H1 (cell line): ENCODE measurements around the gene CLASP2. TPM values are rescaled to one million over a fixed set of nuclear protein-coding genes. Genes with fewer than 3 reads are reported as not detected.

Source experiments
- CTCF ChIA-PET: fragments of 300-600 bp; sonication (Branson Sonifier 250); formaldehyde crosslinking; loops from one replicate; lab custom pipeline; 2021; ENCODE audit not compliant: partially characterized antibody; lab: Charles Lee
- POLR2A ChIA-PET: fragments of 300-600 bp; sonication (Branson Sonifier 250); formaldehyde crosslinking; loops from one replicate; lab custom pipeline; 2021; ENCODE audit warnings: inconsistent platforms; ENCODE audit not compliant: partially characterized antibody; lab: Charles Lee
- DNase-seq, 2 experiments: peaks; one replicate each; pipeline versions ENCODE4 v3.0.0 to v3.0.0-alpha.2; 2010 to 2022; ENCODE audit warnings: low spot score in 2 of 2, low read depth in 1 of 2, mixed read lengths in 1 of 2
- FAIRE-seq: peaks from 2 replicates; lab custom pipeline; 2011; peaks lifted over from hg19 to GRCh38; lab: Jason Lieb, UNC
- H2AFZ ChIP-seq: 2 replicates; pipeline ENCODE4 v1.8.1; 2012; ENCODE audit warnings: low read length, inconsistent platforms
- H2AK5ac ChIP-seq: 2 replicates; pipeline ENCODE4 v1.6.1; 2013; ENCODE audit warnings: low read depth, low read length
- H2BK120ac ChIP-seq: replicated peaks from 2 replicates; pipeline ENCODE3; 2013; ENCODE audit warnings: low read depth, low read length, inconsistent platforms
- H2BK12ac ChIP-seq: 2 replicates; pipeline ENCODE4 v1.6.1; 2013; ENCODE audit warnings: low read depth, low read length
- H2BK15ac ChIP-seq: 2 replicates; pipeline ENCODE4 v1.6.1; 2013; ENCODE audit warnings: low read length
- H2BK20ac ChIP-seq: 2 replicates; pipeline ENCODE4 v1.6.1; 2013; ENCODE audit warnings: low read length
- H2BK5ac ChIP-seq: 2 replicates; pipeline ENCODE4 v1.6.1; 2013; ENCODE audit warnings: low read depth, low read length
- H3K14ac ChIP-seq: 2 replicates; pipeline ENCODE4 v1.6.1; 2013; ENCODE audit warnings: inconsistent platforms; ENCODE audit not compliant: insufficient read length
- H3K18ac ChIP-seq: 2 replicates; pipeline ENCODE4 v1.6.1; 2013; ENCODE audit warnings: low read length; ENCODE audit errors: extremely low read depth
- H3K23ac ChIP-seq: 2 replicates; pipeline ENCODE4 v1.6.1; 2013; ENCODE audit warnings: inconsistent platforms; ENCODE audit not compliant: insufficient read length
- H3K23me2 ChIP-seq: 2 replicates; pipeline ENCODE4 v1.6.1; 2013; ENCODE audit warnings: low read depth, low read length
- H3K27ac ChIP-seq: 2 replicates; pipeline ENCODE4 v1.6.1; 2011; ENCODE audit warnings: low read depth, low read length, inconsistent platforms
- H3K27me3 ChIP-seq, 4 experiments: replicated peaks in 1 of 4; 1 replicate in 1 of 4; 2 replicates in 3 of 4; pipeline versions ENCODE4 v1.6.1 to v1.8.1; 2011 to 2013; ENCODE audit warnings: low read length in 3 of 4, mild to moderate bottlenecking in 3 of 4, inconsistent platforms in 2 of 4, mixed read lengths in 2 of 4, moderate library complexity in 1 of 4; ENCODE audit not compliant: control insufficient read depth in 3 of 4, insufficient read depth in 3 of 4; ENCODE audit errors: extremely low read depth in 1 of 4
- H3K36me3 ChIP-seq, 4 experiments: 2 replicates each; pipeline versions ENCODE4 v1.6.1 to v1.8.1; 2011 to 2013; ENCODE audit warnings: mild to moderate bottlenecking in 4 of 4, low read length in 3 of 4, moderate library complexity in 2 of 4, control low read depth in 1 of 4, inconsistent platforms in 1 of 4; ENCODE audit not compliant: insufficient read depth in 4 of 4, control insufficient read depth in 2 of 4
- H3K4ac ChIP-seq: replicated peaks from 2 replicates; pipeline ENCODE3; 2013; ENCODE audit warnings: low read length, low read depth, mixed read lengths, inconsistent platforms; ENCODE audit not compliant: insufficient read length
- H3K4me1 ChIP-seq, 4 experiments: replicated peaks in 1 of 4; 1 replicate in 1 of 4; 2 replicates in 3 of 4; pipeline versions ENCODE4 v1.6.1 to v1.8.1; 2011 to 2013; ENCODE audit warnings: low read length in 3 of 4, inconsistent platforms in 2 of 4, mixed read lengths in 1 of 4; ENCODE audit not compliant: insufficient read depth in 4 of 4, control insufficient read depth in 3 of 4
- H3K4me2 ChIP-seq, 2 experiments: 2 replicates each; pipeline versions ENCODE4 v1.6.1 to v1.8.1; 2011 to 2013; ENCODE audit warnings: low read depth in 2 of 2, low read length in 2 of 2, control low read depth in 1 of 2, inconsistent platforms in 1 of 2, mild to moderate bottlenecking in 1 of 2; ENCODE audit not compliant: insufficient read depth in 1 of 2
- H3K4me3 ChIP-seq, 4 experiments: fragments of 200-600, 300-600 bp in 1 of 4; sonication (generic), shearing (Covaris generic), sonication (Bioruptor Twin) in 1 of 4; 2 replicates each; pipeline versions ENCODE4 v1.5.1 to v1.8.1; 2011 to 2016; ENCODE audit warnings: low read length in 4 of 4, low read depth in 3 of 4, control low read depth in 2 of 4, inconsistent platforms in 2 of 4, mild to moderate bottlenecking in 2 of 4, mixed read lengths in 1 of 4, moderate library complexity in 1 of 4; ENCODE audit not compliant: insufficient read depth in 2 of 4; ENCODE audit errors: extremely low read depth in 1 of 4
- H3K56ac ChIP-seq: replicated peaks from 2 replicates; pipeline ENCODE3; 2013; ENCODE audit warnings: low read depth, mild to moderate bottlenecking, mixed read lengths, low read length, inconsistent platforms; ENCODE audit not compliant: insufficient read length
- H3K79me1 ChIP-seq: 2 replicates; pipeline ENCODE4 v1.6.1; 2013; ENCODE audit warnings: low read depth, low read length, control low read depth
- H3K79me2 ChIP-seq, 2 experiments: 2 replicates each; pipeline versions ENCODE4 v1.6.1 to v1.8.1; 2012 to 2013; ENCODE audit warnings: low read length in 2 of 2, mild to moderate bottlenecking in 2 of 2, inconsistent platforms in 1 of 2; ENCODE audit not compliant: insufficient read depth in 2 of 2, control insufficient read depth in 1 of 2
- H3K9ac ChIP-seq, 4 experiments: replicated peaks in 1 of 4; 1 replicate in 1 of 4; 2 replicates in 3 of 4; pipeline versions ENCODE4 v1.6.1 to v1.8.1; 2011 to 2013; ENCODE audit warnings: low read depth in 3 of 4, low read length in 3 of 4, control low read depth in 2 of 4, mild to moderate bottlenecking in 2 of 4, moderate library complexity in 2 of 4, inconsistent platforms in 1 of 4; ENCODE audit errors: extremely low read depth in 1 of 4
- H3K9me3 ChIP-seq, 2 experiments: 2 replicates each; pipeline versions ENCODE4 v1.6.1 to v1.8.1; 2012 to 2013; ENCODE audit warnings: mild to moderate bottlenecking in 2 of 2, moderate library complexity in 2 of 2, control low read depth in 1 of 2, inconsistent platforms in 1 of 2, low read depth in 1 of 2, low read length in 1 of 2, mixed read lengths in 1 of 2; ENCODE audit not compliant: insufficient read depth in 2 of 2
- H4K20me1 ChIP-seq, 2 experiments: replicated peaks in 1 of 2; 2 replicates each; pipeline versions ENCODE3 to v1.8.1; 2011 to 2013; ENCODE audit warnings: inconsistent platforms in 2 of 2, low read length in 2 of 2, mild to moderate bottlenecking in 1 of 2; ENCODE audit not compliant: insufficient read depth in 2 of 2, control insufficient read depth in 1 of 2
- H4K5ac ChIP-seq: 2 replicates; pipeline ENCODE4 v1.6.1; 2013; ENCODE audit warnings: low read length, low read depth, mixed read lengths, inconsistent platforms; ENCODE audit not compliant: insufficient read length
- H4K8ac ChIP-seq: 2 replicates; pipeline ENCODE4 v1.8.0; 2013; ENCODE audit warnings: mild to moderate bottlenecking, moderate library complexity, low read length, inconsistent platforms; ENCODE audit not compliant: insufficient read depth; ENCODE audit errors: extremely low read depth
- H4K91ac ChIP-seq: replicated peaks from 2 replicates; pipeline ENCODE3; 2013; ENCODE audit warnings: low read length, mixed read lengths, inconsistent platforms; ENCODE audit not compliant: insufficient read length
- BRCA1 ChIP-seq: IDR thresholded peaks from 2 replicates; pipeline ENCODE4 v1.6.1; 2012; ENCODE audit warnings: low read depth, low read length, improper control_type of control experiment
- CHD1 ChIP-seq: IDR thresholded peaks from 2 replicates; pipeline ENCODE4 v1.6.1; 2012; ENCODE audit warnings: low read depth, low read length, improper control_type of control experiment
- CTCF ChIP-seq, 3 experiments: IDR thresholded peaks; 1 replicate in 2 of 3; 2 replicates in 1 of 3; pipeline versions ENCODE4 v1.5.1 to v1.6.1; 2011; ENCODE audit warnings: low read length in 3 of 3, mild to moderate bottlenecking in 3 of 3, inconsistent platforms in 2 of 3, low read depth in 1 of 3, moderate library complexity in 1 of 3; ENCODE audit not compliant: insufficient read depth in 1 of 3; ENCODE audit errors: control extremely low read depth in 1 of 3
- EGR1 ChIP-seq: IDR thresholded peaks from 2 replicates; pipeline ENCODE4 v1.6.1; 2011; ENCODE audit warnings: low read depth, low read length, borderline replicate concordance
- EP300 ChIP-seq, 2 experiments: IDR thresholded peaks; 1 replicate in 1 of 2; 2 replicates in 1 of 2; pipeline ENCODE4 v1.6.1; 2011 to 2012; ENCODE audit warnings: low read depth in 2 of 2, low read length in 2 of 2, mild to moderate bottlenecking in 2 of 2, borderline replicate concordance in 1 of 2, inconsistent platforms in 1 of 2, moderate library complexity in 1 of 2
- EZH2 ChIP-seq: fragments of 200-600 bp; sonication (generic); IDR thresholded peaks from 2 replicates; pipeline ENCODE4 v1.7.1; 2012; ENCODE audit warnings: low read depth, mild to moderate bottlenecking, moderate library complexity, low read length, inconsistent platforms; ENCODE audit not compliant: severe bottlenecking
- POLR2AphosphoS5 ChIP-seq: IDR thresholded peaks from 2 replicates; pipeline ENCODE4 v1.6.1; 2011; ENCODE audit warnings: low read depth, low read length
- SIRT6 ChIP-seq: IDR thresholded peaks from one replicate; pipeline ENCODE4 v1.7.1; 2012; ENCODE audit warnings: low read length, inconsistent platforms
- YY1 ChIP-seq: IDR thresholded peaks from 2 replicates; pipeline ENCODE4 v1.6.1; 2011; ENCODE audit warnings: low read depth, mild to moderate bottlenecking, low read length
- WGBS, 2 experiments: shearing (Covaris generic) in 1 of 2; methylation state at CpG; one replicate each; pipeline versions ENCODE4 v1.1.6 to v1.1.7; 2013 to 2015; ENCODE audit warnings: low lambda C conversion rate in 2 of 2, mixed read lengths in 2 of 2, inconsistent platforms in 1 of 2, low coverage in 1 of 2, missing lambda C conversion rate in 1 of 2; ENCODE audit not compliant: insufficient replicate concordance in 2 of 2, insufficient coverage in 1 of 2, insufficient read length in 1 of 2; ENCODE audit errors: extremely low coverage in 1 of 2, missing lambda C conversion rate in 1 of 2; 5-methylcytosine and 5-hydroxymethylcytosine counted together
- polyA plus RNA-seq, 7 experiments: library from polyadenylated mRNA; depleted of rRNA in 3 of 7; stranded (reverse) in 5 of 7; unstranded in 2 of 7; fragments of >200 nt in 5 of 7; fragments of 200-250 nt in 2 of 7; gene quantifications; 1 replicate in 5 of 7; 2 replicates in 1 of 7; 4 replicates in 1 of 7; pipeline versions ENCODE4 v1.2.1 to v1.2.3, GENCODE V29; 2011 to 2013; ENCODE audit warnings: missing spikeins in 2 of 7, mixed read lengths in 2 of 7
- total RNA-seq: library from RNA; stranded (reverse); fragmentation: NEBNext Ultra II Directional; extraction: Animal tissue kit (Norgen Biotek cat#: 25700); gene quantifications from 2 replicates; pipeline ENCODE4 v1.2.1, GENCODE V29; 2021

The CLASP2 gene
- total and polyA plus RNA-seq, 2 of the 8 experiments (the other 6 are each of a cell fraction or from before 2014, with no cell fraction given) = 21.7 to 58.0 TPM

GRCh38 chr3:33577173-33577572 lies 140.9 kb downstream of the CLASP2 start:
- no peak for FAIRE-seq
- Histone ChIP-seq H3K18ac (no peak overlapping the region), H3K23ac (no peak overlapping the region), H4K20me1 (no peaks in the 10 kb centered on the region), H4K5ac (no peak overlapping the region), H2AFZ (no peak overlapping the region), H3K79me2 (no peaks in the 10 kb centered on the region), H2BK15ac (no peak overlapping the region), H3K36me3 (peaks cover 0 to 15% (median 0%) of the 10 kb centered on the region in 4 experiments; a peak in 2 of 8 replicates), H3K4ac (no peak overlapping the region), H2AK5ac (no peak overlapping the region), H3K4me2 (peak overlapping the region in 1 of 2 experiments; percentile 31; a peak in 1 of 4 replicates), H4K8ac (no peak overlapping the region), H4K91ac (no peak overlapping the region), H2BK12ac (no peak overlapping the region), H2BK20ac (no peak overlapping the region), H3K23me2 (no peaks in the 10 kb centered on the region), H3K27me3 (no peaks in the 10 kb centered on the region), H3K56ac (no peak overlapping the region), H2BK120ac (no peak overlapping the region), H3K79me1 (no peaks in the 10 kb centered on the region), H3K4me1 (peaks cover 4 to 25% (median 13%) of the 10 kb centered on the region in 4 experiments; a peak in 5 of 7 replicates), H3K9me3 (no peaks in the 10 kb centered on the region), H3K9ac (no peak overlapping the region), H2BK5ac (no peak overlapping the region), H3K14ac (no peak overlapping the region), H3K4me3 (peak overlapping the region in 1 of 4 experiments; percentile 14; a peak in 1 of 8 replicates), H3K27ac (no peak overlapping the region)
- 81% methylated on average over 3 of the region's 3 CpGs; no CpG with 5 or more reads in 1 of the 2 experiments for WGBS, 2 experiments
- DNase-seq = no peak
- ChIA-PET POLR2A (no interaction called here), CTCF (no interaction called here)
- TF ChIP-seq EP300 (IDR thresholded peaks at IDR 0.05; ENCODE audit: borderline replicate concordance in 1 of 2, low read depth in 2 of 2, low read length in 2 of 2) (no peak), EZH2 (no peak), POLR2AphosphoS5 (no peak), CTCF (IDR thresholded peaks at IDR 0.05; ENCODE audit: control extremely low read depth in 1 of 3, insufficient read depth in 1 of 3, low read depth in 1 of 3, low read length in 3 of 3) (no peak), YY1 (no peak), BRCA1 (no peak), CHD1 (no peak), SIRT6 (no peak), EGR1 (no peak)
